MV-4-11 (cell line): ENCODE data around the gene TNNI2.
"Not testable (repeated sequence)": the region's sequence is repeated elsewhere in the genome, so short reads cannot be mapped to it uniquely, and the experiment has no call there.

Experiments used
- DNase-seq: peaks from one replicate; lab custom pipeline; 2025; lab: John Stamatoyannopoulos, UW

TNNI2 gene

GRCh38 chr11:1875093-1875850 lies 36.5 kb downstream of the TNNI2 start:
- no peak for DNase-seq

GRCh38 chr11:1875851-1876301 lies 37.1 kb downstream of the TNNI2 start:
- not testable (repeated sequence) for DNase-seq

- peak; percentile 11 for DNase-seq
Observed at GRCh38 chr11:1876361-1877063, 37.7 kb downstream of the TNNI2 start.

- no peak for DNase-seq
Observed at GRCh38 chr11:1877211-1878136, 38.7 kb downstream of the TNNI2 start.

- DNase-seq, result no peak
Observed at GRCh38 chr11:1878137-1879031, 39.6 kb downstream of the TNNI2 start.

DNA sequence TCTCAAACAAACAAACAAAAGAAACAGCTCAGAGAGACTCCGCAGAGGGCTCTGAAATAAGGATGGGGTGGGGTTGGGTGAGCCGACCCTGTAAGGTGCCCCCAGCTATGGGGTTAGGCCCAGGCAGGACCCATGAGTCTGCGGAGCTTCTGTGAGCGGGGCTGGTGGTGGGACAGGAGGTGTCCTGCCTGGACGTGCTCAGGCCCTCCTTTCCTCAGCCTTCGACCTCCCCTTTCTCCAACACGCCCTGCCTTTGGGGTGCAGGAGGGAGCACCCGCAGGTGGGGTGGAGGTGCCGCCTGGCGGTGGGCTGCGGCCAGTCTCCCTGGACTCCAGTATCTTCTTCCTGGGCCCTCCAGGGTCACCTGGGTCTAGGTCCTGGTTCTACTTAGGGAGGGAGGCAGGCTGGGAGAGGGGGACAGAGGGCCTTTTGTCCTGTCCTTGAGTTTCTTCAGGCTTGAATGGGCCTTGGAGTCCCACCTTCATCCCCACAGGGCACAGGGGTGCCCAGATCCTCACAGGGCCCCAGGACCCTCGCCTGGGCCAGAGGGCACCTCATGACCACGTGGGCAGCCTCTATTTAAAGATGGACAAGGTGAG lies 40.7 kb downstream of the TNNI2 start:
- DNase-seq, result no peak

DNA sequence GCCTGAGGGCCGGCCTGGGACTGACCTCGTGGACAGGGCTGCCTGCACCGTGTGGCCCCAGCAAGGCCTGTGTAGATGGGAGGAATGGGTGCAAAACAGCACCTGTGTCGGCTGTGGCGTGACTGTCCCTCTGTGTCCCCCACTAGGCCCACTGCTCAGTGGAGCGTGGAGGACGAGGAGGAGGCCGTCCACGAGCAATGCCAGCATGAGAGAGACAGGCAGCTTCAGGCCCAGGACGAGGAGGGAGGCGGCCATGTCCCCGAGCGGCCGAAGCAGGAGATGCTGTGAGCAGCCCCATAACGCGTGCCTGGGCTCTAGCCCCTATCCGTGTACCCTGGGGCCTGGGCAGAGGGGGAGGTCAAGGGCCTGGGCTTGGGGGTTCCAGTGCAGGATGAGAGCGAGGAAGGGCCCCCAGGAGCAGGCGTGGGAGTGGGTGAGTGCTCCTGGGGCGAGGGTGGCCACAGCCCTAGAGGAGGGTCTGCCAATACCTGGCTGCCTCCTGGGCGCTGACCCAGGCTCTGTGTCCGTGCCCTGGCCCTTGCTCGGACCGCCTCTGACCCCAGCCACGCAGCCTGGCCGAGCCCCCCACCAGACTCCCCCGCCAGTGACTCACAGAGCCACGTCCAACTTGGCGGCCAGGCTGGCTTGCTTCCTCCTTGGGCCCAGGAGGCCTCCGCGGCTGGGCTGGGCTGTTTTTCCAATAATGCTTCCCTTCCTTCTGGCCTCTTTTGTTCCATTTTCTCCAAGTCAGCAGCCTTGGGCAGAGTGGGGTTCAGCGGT lies 41.4 kb downstream of the TNNI2 start:
- peak; percentile 4 for DNase-seq

- no peak for DNase-seq
Observed at GRCh38 chr11:1880746-1881441, 42.1 kb downstream of the TNNI2 start.

GRCh38 chr11:1881442-1882264 lies 42.9 kb downstream of the TNNI2 start:
- no peak for DNase-seq

DNA sequence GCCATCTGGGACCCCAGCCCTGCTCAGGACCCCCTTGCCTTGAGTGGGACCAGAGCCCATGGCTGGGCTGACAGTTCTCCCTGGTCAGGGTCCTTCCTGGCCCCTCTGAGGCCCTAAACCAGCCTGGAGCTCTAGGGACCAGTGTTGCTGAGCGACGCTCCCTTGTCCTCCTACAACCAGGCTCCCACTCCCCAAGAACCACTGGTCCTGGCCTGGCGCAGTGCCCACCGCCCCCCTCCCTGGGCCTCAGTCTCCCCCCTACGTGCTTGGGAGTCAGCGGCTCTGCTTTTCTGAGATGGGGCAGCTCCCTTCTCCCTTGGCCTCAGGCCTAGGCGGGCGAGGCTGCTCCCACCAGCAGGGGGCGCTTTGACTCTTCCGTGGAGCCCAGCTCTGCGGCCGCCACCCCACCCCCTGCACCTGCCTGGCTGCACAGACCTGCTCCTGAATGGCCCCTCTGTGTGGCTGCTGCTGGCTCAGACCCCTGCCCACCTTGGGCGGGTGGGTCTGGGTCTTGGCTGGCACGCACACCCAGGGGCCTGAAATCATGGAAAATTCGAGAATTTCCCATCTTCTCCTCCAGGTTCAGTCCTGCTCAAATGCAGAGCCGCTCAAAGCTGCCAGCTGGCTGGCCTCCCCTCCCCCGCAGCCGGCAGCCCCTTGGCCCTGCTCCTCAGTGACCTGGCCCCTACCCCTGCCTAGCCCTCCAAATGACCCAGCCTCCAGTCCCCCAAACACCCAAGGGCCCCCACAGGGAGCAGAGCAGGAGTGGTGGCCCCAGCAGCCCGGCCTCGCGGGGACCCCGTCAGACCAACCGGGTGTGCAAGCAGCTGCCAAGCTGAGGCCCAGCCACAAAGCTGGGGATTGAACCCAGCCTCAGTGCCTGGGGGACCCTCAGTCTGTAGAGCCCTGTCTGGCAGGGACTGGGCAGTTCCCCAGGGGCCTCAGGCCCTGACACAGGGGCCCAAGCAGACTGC lies 43.8 kb downstream of the TNNI2 start:
- DNase-seq, result peak; percentile 27

DNA sequence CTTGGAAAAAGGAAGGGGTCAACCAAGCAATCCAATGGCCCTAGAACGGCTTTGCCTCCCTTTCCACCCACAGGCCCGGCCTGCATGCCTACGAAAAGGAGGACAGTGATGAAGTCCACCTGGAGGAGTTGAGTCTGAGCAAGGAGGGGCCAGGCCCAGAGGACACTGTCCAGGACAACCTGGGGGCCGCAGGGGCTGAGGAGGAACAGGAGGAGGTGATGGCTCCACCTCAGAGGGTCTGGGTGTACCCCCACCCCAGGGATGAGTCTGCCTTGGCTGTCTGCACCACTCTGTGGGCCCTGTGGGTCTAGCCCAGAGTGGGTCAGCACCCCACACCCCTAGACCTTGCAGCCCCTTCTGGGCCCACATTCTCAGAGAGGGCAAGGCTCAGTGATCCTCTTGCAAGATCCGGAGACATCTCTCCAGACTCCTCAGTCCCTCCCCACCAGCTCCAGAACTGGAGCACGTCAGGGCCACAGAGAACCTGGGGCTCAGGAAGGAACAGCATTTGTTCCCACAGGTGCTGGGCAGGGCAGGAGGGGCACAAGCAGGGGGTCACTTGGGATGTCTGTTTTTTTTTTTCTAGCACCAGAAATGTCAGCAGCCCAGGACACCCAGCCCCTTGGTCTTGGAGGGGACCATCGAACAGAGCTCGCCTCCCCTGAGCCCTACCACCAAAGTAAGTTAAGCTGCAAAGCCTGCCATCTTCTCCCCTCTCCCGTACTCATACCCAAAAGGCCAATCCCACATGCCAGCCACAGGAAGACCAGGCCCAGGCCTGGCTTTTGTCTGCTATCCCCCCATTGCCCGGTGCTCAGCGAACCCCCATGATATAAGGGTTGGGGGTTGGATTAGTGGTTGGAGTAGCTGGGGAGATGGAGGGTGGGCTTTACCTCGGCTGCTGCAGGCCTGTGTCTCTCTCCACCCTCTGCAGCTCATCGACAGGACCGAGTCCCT lies 44.8 kb downstream of the TNNI2 start:
- no peak for DNase-seq

GRCh38 chr11:1884303-1884700 lies 45.5 kb downstream of the TNNI2 start:
- DNase-seq, result no peak

DNA sequence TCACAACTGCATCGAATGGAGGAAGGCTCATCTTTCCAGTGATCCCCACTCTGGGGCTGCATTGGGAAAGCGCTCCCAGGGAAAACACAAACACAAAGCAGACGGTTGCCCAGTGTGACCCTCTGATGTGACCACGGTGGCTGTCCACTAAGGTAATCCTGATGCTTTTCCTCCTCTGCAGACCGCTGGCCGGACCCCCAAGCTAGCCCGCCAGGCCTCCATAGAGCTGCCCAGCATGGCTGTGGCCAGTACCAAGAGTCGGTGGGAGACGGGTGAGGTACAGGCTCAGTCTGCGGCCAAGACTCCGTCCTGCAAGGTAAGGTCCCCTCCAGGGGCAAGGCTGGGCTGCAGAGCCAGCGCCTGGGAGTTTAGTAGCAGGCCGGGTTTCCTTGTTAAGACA lies 47.8 kb downstream of the TNNI2 start:
- DNase-seq, result not testable (repeated sequence)

DNA sequence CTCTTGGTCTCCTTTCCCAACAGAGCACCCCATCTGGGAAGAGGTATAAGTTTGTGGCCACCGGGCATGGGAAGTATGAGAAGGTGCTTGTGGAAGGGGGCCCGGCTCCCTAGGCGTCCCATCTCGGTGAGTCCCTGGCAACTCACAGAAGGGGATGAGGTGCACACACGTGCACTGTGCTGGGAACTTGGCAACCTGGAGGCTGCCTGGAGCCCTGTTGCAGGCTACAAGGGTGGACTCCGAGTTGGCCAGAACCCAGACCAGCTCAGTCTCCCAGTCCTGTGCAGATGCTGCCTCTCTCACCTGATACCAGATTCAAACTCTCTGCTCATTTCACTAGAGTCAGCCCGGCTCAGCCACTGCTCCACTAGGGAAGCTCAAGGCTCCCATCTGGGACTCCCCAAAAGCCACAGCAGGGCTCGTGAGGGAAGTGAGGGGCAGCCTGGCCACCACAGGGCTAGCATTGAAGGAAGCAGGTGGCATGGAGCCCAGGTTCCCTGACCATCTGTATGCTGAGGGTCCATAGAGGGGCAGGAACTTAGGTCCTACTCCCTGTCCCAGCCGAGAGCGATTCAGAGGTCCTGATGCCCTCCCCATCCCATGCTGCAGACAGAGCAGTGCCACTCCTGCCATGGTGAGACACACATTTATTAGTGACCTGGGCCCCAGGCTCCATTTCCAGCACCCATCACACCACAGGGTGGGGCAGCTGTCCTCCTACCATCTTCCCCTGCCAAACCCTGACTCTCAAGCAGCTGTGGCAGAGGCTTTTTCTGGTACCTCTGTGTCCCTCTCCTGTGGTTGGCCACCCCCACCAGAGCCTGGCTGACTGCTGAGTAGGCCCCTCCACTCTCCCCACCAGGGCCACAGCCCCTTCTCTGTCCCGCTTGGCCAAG lies 48.9 kb downstream of the TNNI2 start:
- DNase-seq, result no peak

DNA sequence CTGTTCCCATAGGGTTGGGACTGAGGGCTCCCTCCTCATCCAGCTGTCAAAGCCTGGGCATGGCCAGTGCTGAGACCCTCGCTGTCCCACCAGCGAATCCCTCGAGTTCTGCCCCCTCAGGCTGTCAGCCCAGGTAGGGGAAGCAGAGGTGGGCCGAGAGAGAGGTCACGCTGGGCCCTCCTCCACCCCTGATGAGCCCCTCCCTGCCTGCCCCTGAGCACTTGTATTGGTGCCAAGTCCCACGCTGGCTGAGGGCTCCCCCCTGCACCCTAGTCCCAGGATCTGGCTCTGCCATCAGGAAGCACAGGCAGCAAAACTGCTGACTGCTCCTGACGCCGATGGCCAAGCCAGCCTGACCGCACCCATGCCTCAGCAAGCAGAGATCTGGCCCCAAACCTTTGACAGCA lies 49.6 kb downstream of the TNNI2 start:
- no peak for DNase-seq
